HG03135 (cell line): ENCODE results near the gene CAMK1D.

Experiments
- ATAC-seq: cut with Tn5 transposase; IDR thresholded peaks from one replicate; pipeline ENCODE4 v1.9.1; 2021; ENCODE audit warnings: mild to moderate bottlenecking, moderate library complexity; ENCODE audit not compliant: unreplicated experiment

CAMK1D gene

DNA sequence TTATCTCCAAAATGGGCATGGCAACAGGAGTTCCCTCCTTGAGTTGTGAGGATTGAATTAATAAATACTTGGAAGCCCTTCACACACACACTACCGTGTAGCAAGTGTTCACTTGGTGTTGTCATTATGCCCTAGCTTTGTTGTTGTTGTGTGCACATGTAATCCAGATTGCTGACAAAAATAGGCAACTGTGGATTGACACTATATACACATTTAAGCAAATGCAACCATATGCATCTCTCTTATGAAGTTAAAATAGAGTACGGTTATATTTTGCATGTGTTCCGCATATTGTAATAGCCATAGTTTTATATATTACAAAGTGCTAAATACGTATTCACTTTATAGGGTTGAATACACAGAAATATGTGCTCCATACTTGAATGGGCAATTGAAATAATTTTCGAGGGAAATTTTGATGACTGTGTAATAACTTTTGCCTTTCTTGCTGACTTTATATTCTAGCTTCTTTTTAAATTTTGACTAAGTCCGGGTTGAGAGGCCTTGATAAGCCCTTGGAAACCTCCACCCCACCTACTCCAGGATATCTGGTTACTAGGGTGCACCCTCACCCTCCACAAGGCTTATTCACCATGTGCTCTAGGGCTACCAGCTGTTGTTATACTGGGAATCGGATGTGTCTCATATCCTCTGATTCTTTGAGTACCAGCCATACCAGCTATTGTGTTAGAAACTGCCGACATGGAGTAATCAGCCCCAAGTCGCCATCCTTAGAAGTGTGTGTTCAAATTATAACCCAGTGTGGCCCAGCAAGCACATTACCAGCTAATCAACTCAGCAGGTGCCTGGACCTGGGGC is 265.0 kb downstream of the CAMK1D start:
- no peak for ATAC-seq

- no peak for ATAC-seq
Observed at GRCh38 chr10:12615296-12616220, 266.2 kb downstream of the CAMK1D start.

- ATAC-seq = no peak
Observed at GRCh38 chr10:12617191-12618175, 268.1 kb downstream of the CAMK1D start.

DNA sequence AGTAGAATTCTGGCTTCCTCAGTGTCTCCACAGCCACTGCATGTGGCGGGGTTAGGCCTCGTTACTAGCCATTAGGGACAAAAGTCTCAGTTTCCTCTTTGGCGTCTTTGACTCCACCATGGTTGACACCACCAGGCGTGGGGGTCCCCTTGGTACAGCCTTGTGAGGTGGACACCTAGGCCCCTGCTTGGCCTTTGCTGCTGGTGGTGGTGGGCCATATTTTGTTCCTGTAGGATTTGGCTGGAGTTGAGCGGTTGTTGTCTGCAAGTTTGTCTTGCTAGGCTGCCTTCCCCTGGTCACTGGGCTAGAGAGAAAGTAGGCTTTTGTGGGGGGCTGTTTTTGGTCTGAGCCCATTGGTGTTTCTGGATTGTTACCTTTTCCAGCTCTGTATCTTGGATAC is 272.7 kb downstream of the CAMK1D start:
- no peak for ATAC-seq

- ATAC-seq = no peak
Observed at GRCh38 chr10:12622691-12623090, 273.3 kb downstream of the CAMK1D start.

DNA sequence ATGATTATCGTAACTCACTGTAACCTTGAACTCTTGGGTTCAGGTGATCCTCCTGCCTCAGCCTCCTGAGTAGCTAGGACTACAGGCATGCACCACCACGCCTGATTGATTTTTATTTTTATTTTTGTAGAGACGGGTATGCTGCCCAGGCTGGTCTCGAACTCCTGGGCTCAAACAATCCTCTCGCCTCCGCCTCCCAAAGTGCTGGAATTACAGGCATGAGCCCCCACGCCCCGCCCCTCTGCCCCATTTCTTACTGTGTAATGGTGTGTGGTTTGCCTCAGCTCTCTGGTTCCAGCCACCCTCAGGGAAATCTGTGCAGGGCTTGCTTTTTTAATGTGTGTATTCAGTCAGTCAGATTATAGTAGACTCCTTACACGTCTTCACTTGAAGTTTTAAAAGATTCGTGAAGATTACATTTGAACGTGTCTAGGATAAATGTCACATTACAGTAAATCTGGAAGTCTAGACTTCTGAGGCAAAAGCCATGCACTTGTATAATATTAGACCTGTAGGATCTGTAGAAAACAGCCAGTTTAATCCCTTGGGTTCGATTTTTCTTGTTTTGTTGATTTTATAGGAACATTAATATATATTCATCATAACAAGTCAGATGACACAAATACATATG is 276.2 kb downstream of the CAMK1D start:
- no peak for ATAC-seq

DNA sequence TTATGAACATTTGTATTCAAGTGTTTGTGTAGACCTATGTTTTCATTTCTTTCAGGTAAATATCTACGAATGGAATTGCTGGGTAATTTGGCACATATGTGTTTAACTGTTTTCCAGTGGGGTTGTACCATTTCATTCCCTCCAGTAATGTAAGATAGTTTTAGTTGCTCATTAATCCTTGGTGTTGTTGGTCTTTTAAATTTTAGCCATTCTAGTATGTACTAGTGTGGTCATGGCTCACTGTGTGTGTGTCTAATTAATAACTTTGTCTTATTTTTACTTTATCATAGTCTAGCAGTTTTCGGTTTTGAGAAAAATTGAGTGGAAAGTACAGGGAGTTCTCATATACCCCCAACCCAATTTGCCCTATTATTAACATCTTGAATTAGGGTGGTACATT is 278.8 kb downstream of the CAMK1D start:
- ATAC-seq = no peak

DNA sequence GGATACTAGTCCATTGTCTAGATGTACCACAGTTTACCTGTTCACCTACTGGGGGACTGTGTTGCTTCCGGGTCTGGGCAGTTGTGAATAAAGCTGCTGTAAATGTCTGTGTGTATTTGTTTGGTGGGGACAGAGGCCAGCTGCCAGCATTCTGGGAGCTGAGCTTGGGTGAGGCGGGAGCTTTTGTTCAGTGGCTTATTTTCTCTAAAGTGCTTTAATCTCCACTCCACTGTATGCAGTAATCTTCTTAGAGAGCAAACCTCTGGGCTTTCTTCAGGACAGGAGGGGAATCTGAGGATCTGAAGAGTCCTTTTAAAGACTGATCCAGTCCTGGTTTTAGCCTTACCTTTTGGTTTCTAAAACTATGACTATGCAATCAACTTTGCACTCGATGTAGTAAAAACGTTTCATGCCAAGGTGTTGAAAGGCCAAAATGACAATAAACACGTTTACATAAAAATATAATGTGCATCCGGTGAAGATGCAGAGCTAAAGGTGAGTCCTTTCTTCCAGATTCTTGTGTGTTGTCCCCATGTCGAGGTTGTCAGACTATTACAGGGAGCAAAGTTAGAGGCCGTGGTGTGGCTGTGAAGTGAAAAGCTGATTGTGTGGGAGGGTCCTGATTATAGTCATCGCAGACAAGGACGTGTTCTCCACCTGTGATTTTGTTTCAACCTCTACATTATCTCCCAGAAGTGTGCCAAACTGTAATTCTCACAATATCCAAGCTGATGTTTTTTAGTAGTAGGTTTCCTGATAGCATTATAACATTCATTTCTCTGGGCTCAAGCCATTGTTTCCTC is 279.8 kb downstream of the CAMK1D start:
- no peak for ATAC-seq

DNA sequence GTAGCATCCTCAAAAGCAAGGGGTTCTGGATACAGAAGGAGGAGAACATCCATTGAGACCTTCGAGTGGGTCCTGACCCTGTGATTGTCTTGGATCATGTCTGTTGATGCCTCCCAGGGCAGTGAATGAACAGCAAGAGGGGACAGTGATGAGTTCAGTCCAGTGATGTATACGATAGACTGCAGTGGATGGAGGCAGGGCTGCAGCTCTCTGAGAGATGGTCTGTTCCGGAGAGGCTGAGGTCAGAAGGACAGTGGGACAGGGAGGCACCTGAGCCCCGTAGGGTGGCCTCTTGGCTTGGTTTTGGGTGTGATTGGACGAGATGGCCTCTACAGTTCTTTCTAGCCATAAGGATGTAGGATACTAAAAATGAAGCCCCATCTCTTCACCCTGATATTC is 280.4 kb downstream of the CAMK1D start:
- no peak for ATAC-seq

- no peak for ATAC-seq
Observed at GRCh38 chr10:12631216-12631615, 281.9 kb downstream of the CAMK1D start.

- ATAC-seq = no peak
Observed at GRCh38 chr10:12631787-12632562, 282.6 kb downstream of the CAMK1D start.

- no peak for ATAC-seq
Observed at GRCh38 chr10:12633776-12634620, 284.7 kb downstream of the CAMK1D start.

DNA sequence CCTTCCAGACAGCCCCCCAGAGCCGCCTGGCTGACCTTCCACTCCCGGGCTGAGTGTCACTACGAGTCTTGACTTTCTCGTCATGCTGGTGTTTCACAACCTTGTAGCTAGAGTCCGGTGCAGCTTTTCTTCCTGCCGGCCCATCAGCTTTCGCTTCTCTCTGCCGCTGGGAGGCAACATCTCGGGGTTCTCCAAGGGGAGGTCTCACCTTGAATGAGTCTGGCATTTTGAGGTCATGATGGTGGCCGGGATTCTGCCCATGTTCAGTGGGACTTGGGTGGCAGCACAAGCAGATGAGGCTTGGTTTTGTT is 285.2 kb downstream of the CAMK1D start:
- ATAC-seq = no peak

- no peak for ATAC-seq
Observed at GRCh38 chr10:12635127-12635541, 285.8 kb downstream of the CAMK1D start.

DNA sequence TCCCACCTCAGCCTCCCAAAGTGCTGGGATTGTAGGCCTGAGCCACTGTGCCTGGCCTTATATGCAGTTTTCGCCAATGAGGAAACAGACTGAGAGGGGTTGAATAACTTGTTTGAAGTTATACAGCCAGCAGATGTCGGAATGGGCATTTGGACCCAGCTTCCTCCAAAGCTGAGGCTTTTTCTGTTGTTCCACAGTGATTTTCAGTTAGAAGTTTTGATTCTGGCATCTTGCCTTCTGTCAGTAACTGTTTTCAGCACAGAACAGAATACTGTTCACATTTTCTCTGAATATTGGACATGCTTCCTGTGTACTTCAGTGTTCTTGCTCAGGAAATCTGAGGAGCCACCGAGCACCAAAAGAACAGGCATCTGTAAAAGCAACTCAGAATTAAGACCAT is 287.2 kb downstream of the CAMK1D start:
- ATAC-seq = no peak

GRCh38 chr10:12637649-12638048 is 288.3 kb downstream of the CAMK1D start:
- ATAC-seq = no peak

DNA sequence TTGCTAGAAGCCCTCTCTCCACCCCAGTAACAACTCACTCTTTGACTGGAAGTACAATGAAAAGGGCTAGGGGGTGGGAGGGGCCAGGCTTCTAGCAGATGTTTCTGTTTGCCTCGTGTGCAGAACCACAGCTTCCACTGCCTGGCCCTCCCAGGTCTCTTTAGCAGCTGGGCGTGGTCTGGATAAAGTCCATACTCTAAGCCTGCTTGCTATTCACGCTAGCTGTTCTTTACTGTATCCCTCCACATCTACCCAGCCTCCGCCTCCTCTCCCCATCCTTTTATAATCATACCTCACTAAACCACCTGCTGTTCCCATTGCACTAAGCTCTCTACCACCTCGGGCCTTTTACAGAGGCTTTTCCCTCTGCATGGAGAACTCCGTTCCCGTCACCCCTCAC is 288.8 kb downstream of the CAMK1D start:
- no peak for ATAC-seq

DNA sequence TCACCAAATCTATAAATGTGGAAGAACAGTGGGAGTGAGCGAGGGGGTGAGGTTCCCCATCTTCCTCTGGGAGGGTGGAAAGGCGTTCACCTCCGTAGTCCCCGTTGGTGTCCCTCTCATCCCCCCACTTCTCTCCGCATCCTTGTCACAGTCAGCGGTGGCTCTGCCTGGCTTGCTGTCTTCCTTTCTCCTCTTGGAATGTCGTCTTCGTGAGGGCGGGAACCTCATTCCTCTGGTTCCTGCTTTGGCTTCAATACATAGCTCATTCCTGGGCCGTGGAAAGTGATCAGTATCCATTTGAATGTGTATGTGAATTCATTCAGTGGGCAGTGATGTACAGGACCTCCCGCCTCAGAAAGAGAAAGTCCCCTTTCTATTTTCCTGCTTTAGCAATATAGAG is 289.4 kb downstream of the CAMK1D start:
- ATAC-seq = no peak
